Fibroblast of lung (primary cell): ENCODE measurements around the gene OPN4. TPM values are rescaled to one million over a fixed set of nuclear protein-coding genes. Genes with fewer than 3 reads are reported as not detected.

Source experiments
- DNase-seq, 2 donors: peaks; one replicate each; pipeline versions ENCODE4 v3.0.0 to v3.0.0-alpha.2; 2010; ENCODE audit warnings: low read depth in 2 of 2
- H2AFZ ChIP-seq: 2 replicates; pipeline ENCODE4 v1.5.1; 2012; ENCODE audit warnings: low read length, control low read depth, inconsistent platforms
- H3K27ac ChIP-seq: 2 replicates; pipeline ENCODE4 v1.5.1; 2011; ENCODE audit warnings: low read length, control low read depth; ENCODE audit not compliant: insufficient read depth
- H3K27me3 ChIP-seq: 2 replicates; pipeline ENCODE4 v1.5.1; 2011; ENCODE audit warnings: mild to moderate bottlenecking, low read length; ENCODE audit not compliant: control insufficient read depth, insufficient read depth
- H3K36me3 ChIP-seq: 2 replicates; pipeline ENCODE4 v1.5.1; 2011; ENCODE audit warnings: low read length; ENCODE audit not compliant: control insufficient read depth, insufficient read depth
- H3K4me1 ChIP-seq: 2 replicates; pipeline ENCODE4 v1.5.1; 2011; ENCODE audit warnings: low read length; ENCODE audit not compliant: control insufficient read depth, insufficient read depth; ENCODE audit errors: extremely low read depth
- H3K4me2 ChIP-seq: 2 replicates; pipeline ENCODE4 v1.5.1; 2011; ENCODE audit warnings: low read length, control low read depth; ENCODE audit not compliant: insufficient read depth; ENCODE audit errors: extremely low read depth
- H3K4me3 ChIP-seq, 4 experiments: fragments of 200-600 bp in 1 of 4; sonication (generic) in 1 of 4; replicated peaks in 1 of 4; 2 replicates each; pipeline ENCODE4 v1.5.1; 2011 to 2016; ENCODE audit warnings: low read length in 4 of 4, low read depth in 3 of 4, mild to moderate bottlenecking in 3 of 4, control low read depth in 2 of 4, inconsistent platforms in 1 of 4, mixed read lengths in 1 of 4; ENCODE audit not compliant: insufficient read depth in 1 of 4; ENCODE audit errors: control extremely low read depth in 1 of 4
- H3K79me2 ChIP-seq: 2 replicates; pipeline ENCODE4 v1.5.1; 2012; ENCODE audit warnings: mild to moderate bottlenecking, low read length, inconsistent platforms; ENCODE audit not compliant: control insufficient read depth, insufficient read depth
- H3K9ac ChIP-seq: 2 replicates; pipeline ENCODE4 v1.5.1; 2011; ENCODE audit warnings: mild to moderate bottlenecking, low read length, control low read depth; ENCODE audit not compliant: insufficient read depth
- H3K9me3 ChIP-seq: 2 replicates; pipeline ENCODE4 v1.5.1; 2012; ENCODE audit warnings: low read depth, low read length; ENCODE audit not compliant: control insufficient read depth, insufficient read depth
- H4K20me1 ChIP-seq: 2 replicates; pipeline ENCODE4 v1.5.1; 2011; ENCODE audit warnings: low read length; ENCODE audit not compliant: control insufficient read depth, insufficient read depth; ENCODE audit errors: extremely low read depth
- EZH2 ChIP-seq: IDR thresholded peaks from 2 replicates; pipeline ENCODE4 v1.5.1; 2012; ENCODE audit warnings: low read length, control low read depth, mild to moderate bottlenecking; ENCODE audit errors: missing control alignments
- polyA plus RNA-seq, 2 donors: library from polyadenylated mRNA; depleted of rRNA in 1 of 2; stranded (reverse) in 1 of 2; unstranded in 1 of 2; fragments of >200 nt; gene quantifications; 2 replicates each; pipeline ENCODE4 v1.2.1, GENCODE V29; 2011 to 2012; ENCODE audit warnings: missing spikeins in 1 of 2
- total RNA-seq: library from RNA; depleted of rRNA; stranded (reverse); fragments of >200 nt; gene quantifications from 2 replicates; pipeline ENCODE4 v1.2.1, GENCODE V29; 2014
- TF ChIP-seq, protein P1 (sequence below), 2 donors: IDR thresholded peaks in 1 of 2; conservative IDR thresholded peaks in 1 of 2; 1 replicate in 1 of 2; 2 replicates in 1 of 2; pipeline ENCODE4 v1.5.1; 2011 to 2012; ENCODE audit warnings: low read length in 2 of 2, control low read depth in 1 of 2, inconsistent platforms in 1 of 2, low read depth in 1 of 2, mild to moderate bottlenecking in 1 of 2

Gene OPN4
- total and polyA plus RNA-seq, 2 donors (not counting 1 experiment from before 2014, with no cell fraction given) = not detected

DNA sequence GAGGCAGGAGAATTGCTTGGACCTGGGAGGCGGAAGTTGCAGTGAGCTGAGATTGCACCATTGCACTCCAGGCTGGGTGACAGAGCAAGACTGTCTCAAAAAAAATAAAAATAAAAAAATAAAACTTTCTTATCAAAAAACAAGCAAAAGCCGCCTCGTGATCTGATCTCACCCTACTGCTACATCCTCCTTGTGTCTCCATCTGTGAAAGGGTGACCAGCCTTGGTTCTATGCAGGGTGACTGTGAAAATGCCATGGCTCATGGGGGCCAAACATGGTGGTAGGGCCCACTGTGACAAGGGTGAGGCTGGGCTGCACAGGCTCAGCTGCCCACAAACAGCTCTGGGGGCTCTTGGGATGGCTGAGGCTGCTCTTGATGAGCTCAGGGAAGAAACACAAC is 968 bp upstream of the OPN4 start:
- Histone ChIP-seq H2AFZ (no peak overlapping the region), H3K9ac (no peak overlapping the region), H3K27ac (no peak overlapping the region), H3K4me2 (no peak overlapping the region), H4K20me1 (no peaks in the 10 kb centered on the region), H3K27me3 (no peaks in the 10 kb centered on the region), H3K9me3 (no peaks in the 10 kb centered on the region), H3K36me3 (no peaks in the 10 kb centered on the region), H3K79me2 (no peaks in the 10 kb centered on the region), H3K4me3 (no peak overlapping the region), H3K4me1 (no peaks in the 10 kb centered on the region)
- DNase-seq = no peak
- TF ChIP-seq, protein P1, sequence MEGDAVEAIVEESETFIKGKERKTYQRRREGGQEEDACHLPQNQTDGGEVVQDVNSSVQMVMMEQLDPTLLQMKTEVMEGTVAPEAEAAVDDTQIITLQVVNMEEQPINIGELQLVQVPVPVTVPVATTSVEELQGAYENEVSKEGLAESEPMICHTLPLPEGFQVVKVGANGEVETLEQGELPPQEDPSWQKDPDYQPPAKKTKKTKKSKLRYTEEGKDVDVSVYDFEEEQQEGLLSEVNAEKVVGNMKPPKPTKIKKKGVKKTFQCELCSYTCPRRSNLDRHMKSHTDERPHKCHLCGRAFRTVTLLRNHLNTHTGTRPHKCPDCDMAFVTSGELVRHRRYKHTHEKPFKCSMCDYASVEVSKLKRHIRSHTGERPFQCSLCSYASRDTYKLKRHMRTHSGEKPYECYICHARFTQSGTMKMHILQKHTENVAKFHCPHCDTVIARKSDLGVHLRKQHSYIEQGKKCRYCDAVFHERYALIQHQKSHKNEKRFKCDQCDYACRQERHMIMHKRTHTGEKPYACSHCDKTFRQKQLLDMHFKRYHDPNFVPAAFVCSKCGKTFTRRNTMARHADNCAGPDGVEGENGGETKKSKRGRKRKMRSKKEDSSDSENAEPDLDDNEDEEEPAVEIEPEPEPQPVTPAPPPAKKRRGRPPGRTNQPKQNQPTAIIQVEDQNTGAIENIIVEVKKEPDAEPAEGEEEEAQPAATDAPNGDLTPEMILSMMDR (conservative IDR thresholded peaks at IDR 0.05 in 1 of 2, IDR thresholded peaks at IDR 0.05 in 1 of 2; ENCODE audit: low read depth in 1 of 2, low read length in 2 of 2) = no peak
- TF ChIP-seq EZH2 = no peak

GRCh38 chr10:86653987-86654386 is 360 bp upstream of the OPN4 start:
- TF ChIP-seq, protein P1 (conservative IDR thresholded peaks at IDR 0.05 in 1 of 2, IDR thresholded peaks at IDR 0.05 in 1 of 2; ENCODE audit: low read depth in 1 of 2, low read length in 2 of 2) = no peak
- no peak for TF ChIP-seq EZH2
- Histone ChIP-seq H3K9me3 (no peaks in the 10 kb centered on the region), H3K9ac (no peak overlapping the region), H2AFZ (no peak overlapping the region), H3K4me2 (no peak overlapping the region), H3K27me3 (no peaks in the 10 kb centered on the region), H3K36me3 (no peaks in the 10 kb centered on the region), H3K4me3 (no peak overlapping the region), H3K27ac (no peak overlapping the region), H3K4me1 (no peaks in the 10 kb centered on the region), H4K20me1 (no peaks in the 10 kb centered on the region), H3K79me2 (no peaks in the 10 kb centered on the region)
- DNase-seq = no peak

- H3K4me3 ChIP-seq = no peak overlapping the region
- no peaks in the 10 kb centered on the region for H3K79me2 ChIP-seq
- H3K27ac ChIP-seq = no peak overlapping the region
- H4K20me1 ChIP-seq = no peaks in the 10 kb centered on the region
- no peak overlapping the region for H3K4me2 ChIP-seq
- H3K27me3 ChIP-seq = no peaks in the 10 kb centered on the region
- no peak overlapping the region for H3K9ac ChIP-seq
- no peak overlapping the region for H2AFZ ChIP-seq
- H3K4me1 ChIP-seq = no peaks in the 10 kb centered on the region
- DNase-seq = no peak
- TF ChIP-seq, protein P1 (conservative IDR thresholded peaks at IDR 0.05 in 1 of 2, IDR thresholded peaks at IDR 0.05 in 1 of 2; ENCODE audit: low read depth in 1 of 2, low read length in 2 of 2) = no peak
- no peak for TF ChIP-seq EZH2
- H3K9me3 ChIP-seq = no peaks in the 10 kb centered on the region
- H3K36me3 ChIP-seq = no peaks in the 10 kb centered on the region
These were observed 810 bp downstream of the OPN4 start for GRCh38 chr10:86655173-86655540.
